ENCODE data around the gene NKD2. TPM values are rescaled to one million over a fixed set of nuclear protein-coding genes. Genes with fewer than 3 reads are reported as not detected.

Gene NKD2
- total RNA-seq, result under 1 TPM; 0.23 to 0.36 TPM

- no peaks in the 10 kb centered on the region for H3K9me3 Mint-ChIP-seq
- peaks cover 14% of the 10 kb centered on the region for H3K4me1 Mint-ChIP-seq
- H3K27me3 Mint-ChIP-seq, result peaks cover 35% of the 10 kb centered on the region
- DNase-seq (peak; percentile 75), ATAC-seq (ENCODE audit: low read depth) (peak; percentile 37)
- H3K4me3 Mint-ChIP-seq, result peak within 1 kb of the TSS; percentile 71
- H3K27ac Mint-ChIP-seq, result no peak within 1 kb of the TSS
- POLR2A ChIA-PET, result no interaction called here
- peaks cover 1% of the 10 kb centered on the region for H3K36me3 Mint-ChIP-seq
These were observed at the start of gene NKD2 for GRCh38 chr5:1008451-1009358. NKD2 (plus strand) TSS chr5:1008802; CDS start chr5:1009058, 256 bp downstream.

GRCh38 chr5:959581-960531 is 48.7 kb upstream of the NKD2 start:
- DNase-seq (no peak), ATAC-seq (ENCODE audit: low read depth) (no peak)
- H3K4me3 Mint-ChIP-seq, result no peak overlapping the region
- no peaks in the 10 kb centered on the region for H3K9me3 Mint-ChIP-seq
- H3K4me1 Mint-ChIP-seq, result peaks cover 46% of the 10 kb centered on the region
- H3K27me3 Mint-ChIP-seq, result peaks cover 14% of the 10 kb centered on the region
- H3K27ac Mint-ChIP-seq, result no peak overlapping the region
- H3K36me3 Mint-ChIP-seq, result no peaks in the 10 kb centered on the region
- POLR2A ChIA-PET, result interaction anchor here (0.6 to 0.7 kb wide), 2 partner anchors 34 to 635 kb away, joined by 3 read pairs; no protein-coding TSS in a partner anchor

GRCh38 chr5:960551-960950 is 48.1 kb upstream of the NKD2 start:
- POLR2A ChIA-PET, result no interaction called here
- Mint-ChIP-seq H3K27me3 (peaks cover 7% of the 10 kb centered on the region), H3K9me3 (no peaks in the 10 kb centered on the region), H3K36me3 (no peaks in the 10 kb centered on the region), H3K4me3 (no peak overlapping the region), H3K4me1 (peaks cover 44% of the 10 kb centered on the region), H3K27ac (no peak overlapping the region)
- DNase-seq (no peak), ATAC-seq (ENCODE audit: low read depth) (no peak)

- Mint-ChIP-seq H3K27me3 (peaks cover 6% of the 10 kb centered on the region), H3K36me3 (no peaks in the 10 kb centered on the region), H3K27ac (no peak overlapping the region), H3K4me1 (peaks cover 42% of the 10 kb centered on the region), H3K9me3 (no peaks in the 10 kb centered on the region), H3K4me3 (no peak overlapping the region)
- no peak for DNase-seq
- POLR2A ChIA-PET, result no interaction called here
- ATAC-seq (ENCODE audit: low read depth), result no peak
These were observed 47.4 kb upstream of the NKD2 start for GRCh38 chr5:961002-961710.

- POLR2A ChIA-PET, result no interaction called here
- ATAC-seq (ENCODE audit: low read depth) (no peak), DNase-seq (no peak)
- no peaks in the 10 kb centered on the region for H3K9me3 Mint-ChIP-seq
- peaks cover 8% of the 10 kb centered on the region for H3K27me3 Mint-ChIP-seq
- H3K4me1 Mint-ChIP-seq, result peaks cover 39% of the 10 kb centered on the region
- peak overlapping the region; percentile 51 for H3K27ac Mint-ChIP-seq
- no peaks in the 10 kb centered on the region for H3K36me3 Mint-ChIP-seq
- H3K4me3 Mint-ChIP-seq, result no peak overlapping the region
These were observed 46.8 kb upstream of the NKD2 start for GRCh38 chr5:961711-962240.

- Mint-ChIP-seq H3K4me1 (peaks cover 35% of the 10 kb centered on the region), H3K27ac (no peak overlapping the region), H3K4me3 (no peak overlapping the region), H3K9me3 (no peaks in the 10 kb centered on the region), H3K36me3 (no peaks in the 10 kb centered on the region), H3K27me3 (peaks cover 10% of the 10 kb centered on the region)
- POLR2A ChIA-PET, result no interaction called here
- DNase-seq (no peak), ATAC-seq (ENCODE audit: low read depth) (no peak)
These were observed 46.2 kb upstream of the NKD2 start for GRCh38 chr5:962386-962785.

- POLR2A ChIA-PET, result no interaction called here
- no peak for ATAC-seq (ENCODE audit: low read depth)
- Mint-ChIP-seq H3K4me3 (no peak overlapping the region), H3K4me1 (peaks cover 31% of the 10 kb centered on the region), H3K36me3 (no peaks in the 10 kb centered on the region), H3K9me3 (no peaks in the 10 kb centered on the region), H3K27ac (peak overlapping the region; percentile 98), H3K27me3 (peaks cover 14% of the 10 kb centered on the region)
- no peak for DNase-seq
These were observed 45.8 kb upstream of the NKD2 start for GRCh38 chr5:962801-963200.

- H3K4me1 Mint-ChIP-seq, result peaks cover 28% of the 10 kb centered on the region
- POLR2A ChIA-PET, result interaction anchor here (1.0 to 1.2 kb wide), 2 partner anchors 26 to 35 kb away, joined by 3 to 5 read pairs; no protein-coding TSS in a partner anchor
- H3K27ac Mint-ChIP-seq, result peak overlapping the region; percentile 98
- H3K36me3 Mint-ChIP-seq, result no peaks in the 10 kb centered on the region
- ATAC-seq (ENCODE audit: low read depth) (peak; percentile 38), DNase-seq (no peak)
- peaks cover 19% of the 10 kb centered on the region for H3K27me3 Mint-ChIP-seq
- no peaks in the 10 kb centered on the region for H3K9me3 Mint-ChIP-seq
- H3K4me3 Mint-ChIP-seq, result peak overlapping the region; percentile 81
These were observed 45.3 kb upstream of the NKD2 start for GRCh38 chr5:963310-963672.

GRCh38 chr5:963673-964531 is 44.7 kb upstream of the NKD2 start:
- ATAC-seq (ENCODE audit: low read depth), result peak; percentile 93
- Mint-ChIP-seq H3K4me3 (peak overlapping the region; percentile 81), H3K27me3 (peaks cover 25% of the 10 kb centered on the region), H3K36me3 (no peaks in the 10 kb centered on the region), H3K9me3 (no peaks in the 10 kb centered on the region), H3K4me1 (peaks cover 33% of the 10 kb centered on the region), H3K27ac (peak overlapping the region; percentile 98)
- DNase-seq, result peak; percentile 76
- POLR2A ChIA-PET, result interaction anchor here (1.0 to 1.2 kb wide), 2 partner anchors 26 to 34 kb away, joined by 3 to 5 read pairs; no protein-coding TSS in a partner anchor

- DNase-seq, result no peak
- POLR2A ChIA-PET, result no interaction called here
- Mint-ChIP-seq H3K27me3 (peaks cover 35% of the 10 kb centered on the region), H3K4me3 (peak overlapping the region; percentile 81), H3K36me3 (peaks cover 2% of the 10 kb centered on the region), H3K4me1 (peaks cover 41% of the 10 kb centered on the region), H3K27ac (peak overlapping the region; percentile 98), H3K9me3 (no peaks in the 10 kb centered on the region)
- ATAC-seq (ENCODE audit: low read depth), result no peak
These were observed 43.8 kb upstream of the NKD2 start for GRCh38 chr5:964821-965220.

- DNase-seq, result peak; percentile 26
- Mint-ChIP-seq H3K27me3 (peaks cover 44% of the 10 kb centered on the region), H3K4me1 (peaks cover 38% of the 10 kb centered on the region), H3K4me3 (no peak overlapping the region), H3K36me3 (peaks cover 2% of the 10 kb centered on the region), H3K27ac (no peak overlapping the region), H3K9me3 (no peaks in the 10 kb centered on the region)
- POLR2A ChIA-PET, result no interaction called here
- no peak for ATAC-seq (ENCODE audit: low read depth)
These were observed 42.8 kb upstream of the NKD2 start for GRCh38 chr5:965604-966344.

- Mint-ChIP-seq H3K9me3 (no peaks in the 10 kb centered on the region), H3K36me3 (peaks cover 3% of the 10 kb centered on the region), H3K4me3 (no peak overlapping the region), H3K27me3 (peaks cover 50% of the 10 kb centered on the region), H3K27ac (no peak overlapping the region), H3K4me1 (peaks cover 38% of the 10 kb centered on the region)
- DNase-seq (no peak), ATAC-seq (ENCODE audit: low read depth) (no peak)
- POLR2A ChIA-PET, result no interaction called here
These were observed 42.3 kb upstream of the NKD2 start for GRCh38 chr5:966345-966710.
